ENCODE data around the gene C1QTNF4.
"Not testable (repeated sequence)": the region's sequence is repeated elsewhere in the genome, so short reads cannot be mapped to it uniquely, and the experiment has no call there.

The C1QTNF4 gene

GRCh38 chr11:47558695-47559094, 35.5 kb downstream of the C1QTNF4 start:
- no peak for TF ChIP-seq CTCF (conservative IDR thresholded peaks at IDR 0.05)
- no peak for TF ChIP-seq ZFX (IDR thresholded peaks at IDR 0.05)
- no peak overlapping the region for H3K27ac ChIP-seq

- not testable (repeated sequence) for H3K27ac ChIP-seq
Measured at GRCh38 chr11:47557004-47557403, 37.2 kb downstream of the C1QTNF4 start.

- no peak for TF ChIP-seq ZFX (IDR thresholded peaks at IDR 0.05)
- no peak; the same call in none of the 2 replicates for TF ChIP-seq CTCF (conservative IDR thresholded peaks at IDR 0.05)
- H3K27ac ChIP-seq = peak overlapping the region; percentile 93
Measured at GRCh38 chr11:47553406-47553743, 40.8 kb downstream of the C1QTNF4 start.

GRCh38 chr11:47552566-47553405, 41.4 kb downstream of the C1QTNF4 start, which contains the start of gene CELF1:
TSS of gene CELF1 (minus strand) at chr11:47553132. CDS start at chr11:47499523, 53,609 bp downstream.
- peak within 1 kb of the TSS; percentile 93 for H3K27ac ChIP-seq
- TF ChIP-seq ZFX (IDR thresholded peaks at IDR 0.05) = peak; percentile 88
- peak; percentile 99 for TF ChIP-seq CTCF (conservative IDR thresholded peaks at IDR 0.05)

DNA sequence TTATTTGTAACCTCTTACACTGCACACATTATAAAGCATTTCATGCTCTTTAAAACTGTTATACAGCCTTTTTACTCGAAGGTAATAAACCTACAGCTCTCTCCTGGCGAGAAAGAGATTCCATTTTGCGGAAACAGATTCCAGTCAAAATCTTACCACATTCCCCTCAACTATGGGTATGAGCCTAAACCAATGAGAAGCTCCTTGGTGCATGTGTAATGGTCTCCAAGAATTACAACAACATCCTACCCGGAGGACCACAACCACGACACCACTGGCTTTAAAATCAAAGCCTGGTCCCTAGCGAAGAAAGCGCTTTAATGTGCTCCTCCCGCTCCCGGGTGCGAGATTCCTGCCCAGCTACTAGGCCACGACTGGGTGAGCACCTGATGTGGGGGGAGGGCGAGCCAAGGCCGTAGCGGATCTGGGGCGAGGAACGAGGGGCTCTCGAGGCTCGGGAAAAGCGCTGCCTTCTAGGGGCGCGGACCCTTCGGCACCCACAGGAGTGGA, 42.1 kb downstream of the C1QTNF4 start:
- TF ChIP-seq ZFX (IDR thresholded peaks at IDR 0.05) (no peak), CTCF (conservative IDR thresholded peaks at IDR 0.05) (no peak)
- H3K27ac ChIP-seq = peak overlapping the region; percentile 93

DNA sequence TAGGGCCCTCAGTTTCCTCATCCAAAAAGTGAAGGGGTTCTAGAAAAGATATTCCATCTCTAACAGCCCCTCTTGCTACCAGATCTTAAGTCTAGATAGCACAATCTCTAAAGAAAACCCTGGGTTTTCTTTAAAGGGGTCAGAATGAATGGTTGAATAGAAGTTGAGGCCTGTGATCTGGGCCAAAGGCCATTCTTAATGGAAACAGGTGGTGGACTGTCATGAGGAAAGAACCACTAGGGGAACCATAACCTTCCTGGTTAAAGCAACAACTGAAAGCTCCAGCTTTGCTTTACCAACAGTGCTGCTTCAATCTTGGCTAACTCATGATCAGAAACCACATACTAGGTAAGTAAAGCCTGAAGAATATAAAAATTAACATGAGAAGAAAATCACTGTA, 43.1 kb downstream of the C1QTNF4 start:
- TF ChIP-seq ZFX (IDR thresholded peaks at IDR 0.05) (no peak), CTCF (conservative IDR thresholded peaks at IDR 0.05) (no peak; the same call in 1 of the 2 replicates)
- no peak overlapping the region for H3K27ac ChIP-seq

GRCh38 chr11:47550288-47551047, 43.7 kb downstream of the C1QTNF4 start:
- TF ChIP-seq ZFX (IDR thresholded peaks at IDR 0.05) = no peak
- TF ChIP-seq CTCF (conservative IDR thresholded peaks at IDR 0.05) = no peak
- no peak overlapping the region for H3K27ac ChIP-seq

DNA sequence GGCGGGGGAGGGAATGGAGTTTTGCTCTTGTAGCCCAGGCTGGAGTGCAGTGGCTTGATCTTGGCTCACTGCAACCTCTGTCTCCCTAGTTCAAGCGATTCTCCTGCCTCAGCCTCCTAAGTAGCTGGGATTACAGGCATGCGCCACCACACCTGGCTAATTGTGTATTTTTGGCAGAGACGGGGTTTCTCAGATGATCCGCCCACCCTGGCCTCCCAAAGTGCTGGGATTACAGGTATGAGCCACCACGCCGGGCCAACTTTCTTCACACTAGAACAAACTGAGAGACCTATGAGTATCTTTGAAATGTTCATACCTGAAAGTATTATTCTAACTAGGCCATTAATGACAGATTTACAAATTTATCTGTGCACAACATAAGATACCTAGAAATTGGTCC, 47.9 kb downstream of the C1QTNF4 start:
- H3K27ac ChIP-seq = not testable (repeated sequence)
